H9 (cell line): ENCODE data around the gene SSTR5. TPM values are rescaled to one million over a fixed set of nuclear protein-coding genes. Genes with fewer than 3 reads are reported as not detected.

Experiments
- DNase-seq: peaks from one replicate; pipeline ENCODE4 v3.0.0-alpha.2; 2017
- H2AFZ ChIP-seq: one replicate; pipeline ENCODE4 v1.6.1; 2013; ENCODE audit warnings: mild to moderate bottlenecking, low read length, control low read depth, moderate library complexity
- H2AK5ac ChIP-seq: 2 replicates; pipeline ENCODE4 v1.6.1; 2013; ENCODE audit warnings: low read length, control low read depth, mixed read lengths; ENCODE audit not compliant: insufficient read length
- H2BK120ac ChIP-seq: one replicate; pipeline ENCODE4 v1.6.1; 2013; ENCODE audit warnings: low read depth, mild to moderate bottlenecking, low read length, control low read depth, inconsistent platforms; ENCODE audit not compliant: poor library complexity, severe bottlenecking
- H2BK12ac ChIP-seq: 2 replicates; pipeline ENCODE4 v1.6.1; 2013; ENCODE audit warnings: low read length, control low read depth, mixed read lengths, low read depth; ENCODE audit not compliant: insufficient read length
- H2BK15ac ChIP-seq: 2 replicates; pipeline ENCODE4 v1.6.1; 2013; ENCODE audit warnings: low read depth, low read length, control low read depth
- H2BK20ac ChIP-seq: one replicate; pipeline ENCODE4 v1.6.1; 2013; ENCODE audit warnings: low read depth, mild to moderate bottlenecking, low read length, control low read depth, inconsistent platforms; ENCODE audit not compliant: poor library complexity, severe bottlenecking
- H2BK5ac ChIP-seq: 2 replicates; pipeline ENCODE4 v1.6.1; 2013; ENCODE audit warnings: low read length, control low read depth, mixed read lengths; ENCODE audit not compliant: insufficient read length
- H3K14ac ChIP-seq: 2 replicates; pipeline ENCODE4 v1.6.1; 2013; ENCODE audit warnings: low read length, control low read depth; ENCODE audit not compliant: insufficient read depth
- H3K18ac ChIP-seq: 2 replicates; pipeline ENCODE4 v1.6.1; 2013; ENCODE audit warnings: low read depth, mild to moderate bottlenecking, mixed read lengths, low read length, control low read depth; ENCODE audit not compliant: insufficient read length
- H3K23ac ChIP-seq: 2 replicates; pipeline ENCODE4 v1.6.1; 2013; ENCODE audit warnings: low read length, control low read depth, mixed read lengths, low read depth; ENCODE audit not compliant: insufficient read length
- H3K23me2 ChIP-seq: 2 replicates; pipeline ENCODE4 v1.6.1; 2013; ENCODE audit warnings: low read depth, mild to moderate bottlenecking, mixed read lengths, low read length, control low read depth; ENCODE audit not compliant: insufficient read length, poor library complexity, severe bottlenecking
- H3K27ac ChIP-seq: 2 replicates; pipeline ENCODE4 v1.5.1; 2013; ENCODE audit warnings: low read length, control low read depth, mixed read lengths, low read depth; ENCODE audit not compliant: insufficient read length
- H3K27me3 ChIP-seq: 2 replicates; pipeline ENCODE4 v1.6.1; 2013; ENCODE audit warnings: low read length, control low read depth, inconsistent platforms; ENCODE audit not compliant: insufficient read depth
- H3K4ac ChIP-seq: 2 replicates; pipeline ENCODE4 v1.6.1; 2013; ENCODE audit warnings: low read depth, mild to moderate bottlenecking, control low read depth, inconsistent platforms, low read length, moderate library complexity
- H3K4me1 ChIP-seq: 2 replicates; pipeline ENCODE4 v1.6.1; 2013; ENCODE audit warnings: low read length, control low read depth, inconsistent platforms; ENCODE audit not compliant: insufficient read depth
- H3K4me2 ChIP-seq: 2 replicates; pipeline ENCODE4 v1.6.1; 2013; ENCODE audit warnings: low read length, control low read depth, mixed read lengths; ENCODE audit not compliant: insufficient read length, insufficient read depth
- H3K56ac ChIP-seq: 2 replicates; pipeline ENCODE4 v1.6.1; 2013; ENCODE audit warnings: low read depth, mild to moderate bottlenecking, mixed read lengths, low read length, control low read depth; ENCODE audit not compliant: insufficient read length
- H3K79me1 ChIP-seq: 2 replicates; pipeline ENCODE4 v1.6.1; 2013; ENCODE audit warnings: low read depth, mild to moderate bottlenecking, moderate library complexity, low read length, control low read depth, inconsistent platforms; ENCODE audit not compliant: insufficient read depth, poor library complexity, severe bottlenecking
- H3K79me2 ChIP-seq: 2 replicates; pipeline ENCODE4 v1.6.1; 2013; ENCODE audit warnings: low read length, control low read depth, inconsistent platforms; ENCODE audit not compliant: insufficient read depth
- H3K9ac ChIP-seq: 2 replicates; pipeline ENCODE4 v1.6.1; 2013; ENCODE audit warnings: low read length, control low read depth, mixed read lengths; ENCODE audit not compliant: insufficient read length; ENCODE audit errors: extremely low read depth
- H3K9me3 ChIP-seq: one replicate; pipeline ENCODE4 v1.6.1; 2013; ENCODE audit warnings: low read depth, low read length, inconsistent platforms; ENCODE audit not compliant: control insufficient read depth
- H3T11ph ChIP-seq: one replicate; pipeline ENCODE4 v1.6.1; 2013; ENCODE audit warnings: mild to moderate bottlenecking, low read length, control low read depth, inconsistent platforms
- H4K20me1 ChIP-seq: one replicate; pipeline ENCODE4 v1.6.1; 2013; ENCODE audit not compliant: control insufficient read depth, insufficient read length, insufficient read depth
- H4K5ac ChIP-seq: 2 replicates; pipeline ENCODE4 v1.6.1; 2013; ENCODE audit warnings: low read depth, mild to moderate bottlenecking, mixed read lengths, low read length, control low read depth; ENCODE audit not compliant: insufficient read length
- H4K8ac ChIP-seq: replicated peaks from 2 replicates; pipeline ENCODE4 v1.6.1; 2013; ENCODE audit warnings: low read length, control low read depth, mixed read lengths, low read depth; ENCODE audit not compliant: insufficient read length
- H4K91ac ChIP-seq: 2 replicates; pipeline ENCODE4 v1.6.1; 2013; ENCODE audit warnings: low read depth, mild to moderate bottlenecking, moderate library complexity, mixed read lengths, low read length, control low read depth; ENCODE audit not compliant: insufficient read length
- H3K27ac Mint-ChIP-seq, 3 experiments: 2 replicates in 2 of 3; 3 replicates in 1 of 3; pipeline ENCODE4 v1.8.0; 2020 to 2021; ENCODE audit warnings: mixed read lengths in 3 of 3, mild to moderate bottlenecking in 1 of 3, moderate library complexity in 1 of 3
- H3K27me3 Mint-ChIP-seq: 2 replicates; pipeline ENCODE4 v1.8.0; 2021; ENCODE audit warnings: low read depth, mild to moderate bottlenecking, moderate library complexity, mixed read lengths
- H3K36me3 Mint-ChIP-seq, 3 experiments: 2 replicates in 2 of 3; 3 replicates in 1 of 3; pipeline ENCODE4 v1.8.0; 2020 to 2021; ENCODE audit warnings: low read depth in 3 of 3, mixed read lengths in 3 of 3; ENCODE audit not compliant: insufficient read depth in 1 of 3
- H3K4me1 Mint-ChIP-seq, 2 experiments: 2 replicates each; pipeline ENCODE4 v1.8.0; 2020; ENCODE audit warnings: mixed read lengths in 2 of 2
- H3K4me3 Mint-ChIP-seq, 2 experiments: 2 replicates in 1 of 2; 3 replicates in 1 of 2; pipeline ENCODE4 v1.8.0; 2020 to 2021; ENCODE audit warnings: mild to moderate bottlenecking in 2 of 2, mixed read lengths in 2 of 2, moderate library complexity in 1 of 2
- H3K9me3 Mint-ChIP-seq, 2 experiments: 2 replicates in 1 of 2; 3 replicates in 1 of 2; pipeline ENCODE4 v1.8.0; 2020; ENCODE audit warnings: mild to moderate bottlenecking in 2 of 2, mixed read lengths in 2 of 2, moderate library complexity in 1 of 2
- CTCF ChIP-seq: fragments of 200-600 bp; sonication (generic); conservative IDR thresholded peaks from 3 replicates; pipeline ENCODE4 v1.8.0; 2021; ENCODE audit warnings: antibody characterized with exemption, mild to moderate bottlenecking
- WGBS: extraction: QIAGEN DNeasy Blood & Tissue Kit; methylation state at CpG from one replicate; pipeline ENCODE4 v1.1.7; 2013; ENCODE audit warnings: missing lambda C conversion rate, low lambda C conversion rate, mixed read lengths; ENCODE audit not compliant: insufficient read length; ENCODE audit errors: extremely low coverage; 5-methylcytosine and 5-hydroxymethylcytosine counted together
- total RNA-seq: library from RNA; stranded (reverse); gene quantifications from 2 replicates; pipeline ENCODE4 v1.2.1, GENCODE V29; 2021

SSTR5 gene
- total RNA-seq, 1 experiment from 2014 or later = 0.22 TPM

- Mint-ChIP-seq H3K27me3 (peaks cover 11% of the 10 kb centered on the region), H3K9me3 (peaks cover 5 to 7% of the 10 kb centered on the region in 2 experiments), H3K27ac (no peak overlapping the region; a peak in 1 of 7 replicates), H3K36me3 (peaks cover 2 to 5% (median 4%) of the 10 kb centered on the region in 3 experiments; a peak in 6 of 7 replicates), H3K4me1 (peaks cover 0 to 5% of the 10 kb centered on the region in 2 experiments; a peak in 2 of 4 replicates), H3K4me3 (no peak overlapping the region; a peak in 1 of 5 replicates)
- TF ChIP-seq CTCF = no peak
- Histone ChIP-seq H3K79me1 (no peaks in the 10 kb centered on the region), H3K9ac (no peak overlapping the region), H4K5ac (no peak overlapping the region), H3K4me2 (no peak overlapping the region), H4K8ac (no peak overlapping the region), H3K9me3 (no peaks in the 10 kb centered on the region), H3K14ac (no peak overlapping the region), H3K4me1 (no peaks in the 10 kb centered on the region), H3T11ph (no peak overlapping the region), H3K23ac (no peak overlapping the region), H3K56ac (no peak overlapping the region), H2BK12ac (no peak overlapping the region), H3K23me2 (no peaks in the 10 kb centered on the region), H2BK20ac (no peak overlapping the region), H3K27me3 (no peaks in the 10 kb centered on the region), H2AFZ (no peak overlapping the region), H4K91ac (no peak overlapping the region), H2BK15ac (no peak overlapping the region), H3K79me2 (no peaks in the 10 kb centered on the region), H2AK5ac (no peak overlapping the region), H2BK5ac (no peak overlapping the region), H2BK120ac (no peak overlapping the region), H3K4ac (no peak overlapping the region), H3K27ac (no peak overlapping the region), H4K20me1 (no peaks in the 10 kb centered on the region), H3K18ac (no peak overlapping the region)
- WGBS = no CpG with 5 or more reads among the region's 21 CpGs
- DNase-seq = no peak
Observed at GRCh38 chr16:1063728-1064127, 8.8 kb upstream of the SSTR5 start.
